ENCODE data around the gene OSER1.
"Not testable (repeated sequence)": the region's sequence is repeated elsewhere in the genome, so short reads cannot be mapped to it uniquely, and the experiment has no call there.

The OSER1 gene

GRCh38 chr20:44199877-44200276, 10.7 kb downstream of the OSER1 start:
- no peak for DNase-seq

GRCh38 chr20:44198872-44199271, 11.7 kb downstream of the OSER1 start:
- DNase-seq: no peak

GRCh38 chr20:44196271-44196670, 14.3 kb downstream of the OSER1 start:
- no peak for DNase-seq

- no peak for DNase-seq
Observed at GRCh38 chr20:44195605-44196004, 15.0 kb downstream of the OSER1 start.

GRCh38 chr20:44193801-44194200, 16.8 kb downstream of the OSER1 start:
- DNase-seq: no peak

- DNase-seq: not testable (repeated sequence)
Observed at GRCh38 chr20:44191640-44192039, 18.9 kb downstream of the OSER1 start.

GRCh38 chr20:44190197-44190852, 20.2 kb downstream of the OSER1 start:
- DNase-seq: peak; percentile 19

- no peak for DNase-seq
Observed at GRCh38 chr20:44188752-44189151, 21.8 kb downstream of the OSER1 start.

- DNase-seq: no peak
Observed at GRCh38 chr20:44187772-44188709, 22.5 kb downstream of the OSER1 start.

GRCh38 chr20:44187054-44187771, 23.4 kb downstream of the OSER1 start, which contains the start of gene JPH2:
JPH2 (minus strand) TSS chr20:44187188; CDS start chr20:44186705, 483 bp downstream.
- no peak for DNase-seq

GRCh38 chr20:44186674-44187053, 23.9 kb downstream of the OSER1 start:
- no peak for DNase-seq

GRCh38 chr20:44186201-44186600, 24.4 kb downstream of the OSER1 start:
- no peak for DNase-seq

- no peak for DNase-seq
Observed at GRCh38 chr20:44185574-44185973, 25.0 kb downstream of the OSER1 start.

GRCh38 chr20:44183282-44183681, 27.3 kb downstream of the OSER1 start:
- peak; percentile 11 for DNase-seq

GRCh38 chr20:44182863-44183262, 27.7 kb downstream of the OSER1 start:
- no peak for DNase-seq

- DNase-seq: no peak
Observed at GRCh38 chr20:44182135-44182765, 28.3 kb downstream of the OSER1 start.

- DNase-seq: no peak
Observed at GRCh38 chr20:44181611-44182010, 29.0 kb downstream of the OSER1 start.

- DNase-seq: no peak
Observed at GRCh38 chr20:44180814-44181213, 29.8 kb downstream of the OSER1 start.

GRCh38 chr20:44176833-44177534, 33.6 kb downstream of the OSER1 start:
- no peak for DNase-seq

GRCh38 chr20:44174996-44175765, 35.4 kb downstream of the OSER1 start:
- DNase-seq: no peak

- no peak for DNase-seq
Observed at GRCh38 chr20:44173846-44174245, 36.7 kb downstream of the OSER1 start.

All from NCI-H510A (cell line).